Hepatocyte (in vitro differentiated cells): Measurements from ENCODE around the gene ITGAE.

Experiments
- EZH2 ChIP-seq: fragments of 200-600 bp; sonication (generic); IDR thresholded peaks from 2 replicates; pipeline ENCODE4 v1.6.1; 2016; ENCODE audit warnings: antibody characterized with exemption, mild to moderate bottlenecking, borderline replicate concordance
- TF ChIP-seq, protein P1 (sequence below): fragments of 200-600 bp; sonication (generic); IDR thresholded peaks from 2 replicates; pipeline ENCODE4 v1.5.1; 2016; ENCODE audit warnings: antibody characterized with exemption, mild to moderate bottlenecking; ENCODE audit not compliant: poor library complexity

GRCh38 chr17:3697103-3697476, 103.9 kb downstream of the ITGAE start:
- TF ChIP-seq, protein P1, sequence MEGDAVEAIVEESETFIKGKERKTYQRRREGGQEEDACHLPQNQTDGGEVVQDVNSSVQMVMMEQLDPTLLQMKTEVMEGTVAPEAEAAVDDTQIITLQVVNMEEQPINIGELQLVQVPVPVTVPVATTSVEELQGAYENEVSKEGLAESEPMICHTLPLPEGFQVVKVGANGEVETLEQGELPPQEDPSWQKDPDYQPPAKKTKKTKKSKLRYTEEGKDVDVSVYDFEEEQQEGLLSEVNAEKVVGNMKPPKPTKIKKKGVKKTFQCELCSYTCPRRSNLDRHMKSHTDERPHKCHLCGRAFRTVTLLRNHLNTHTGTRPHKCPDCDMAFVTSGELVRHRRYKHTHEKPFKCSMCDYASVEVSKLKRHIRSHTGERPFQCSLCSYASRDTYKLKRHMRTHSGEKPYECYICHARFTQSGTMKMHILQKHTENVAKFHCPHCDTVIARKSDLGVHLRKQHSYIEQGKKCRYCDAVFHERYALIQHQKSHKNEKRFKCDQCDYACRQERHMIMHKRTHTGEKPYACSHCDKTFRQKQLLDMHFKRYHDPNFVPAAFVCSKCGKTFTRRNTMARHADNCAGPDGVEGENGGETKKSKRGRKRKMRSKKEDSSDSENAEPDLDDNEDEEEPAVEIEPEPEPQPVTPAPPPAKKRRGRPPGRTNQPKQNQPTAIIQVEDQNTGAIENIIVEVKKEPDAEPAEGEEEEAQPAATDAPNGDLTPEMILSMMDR: no peak
- no peak for TF ChIP-seq EZH2
